ENCODE results near the gene C20orf204. TPM values are rescaled to one million over a fixed set of nuclear protein-coding genes. Genes with fewer than 3 reads are reported as not detected.

The C20orf204 gene
- polyA plus RNA-seq, 1 donor from 2014 or later: 6.0 TPM

DNA sequence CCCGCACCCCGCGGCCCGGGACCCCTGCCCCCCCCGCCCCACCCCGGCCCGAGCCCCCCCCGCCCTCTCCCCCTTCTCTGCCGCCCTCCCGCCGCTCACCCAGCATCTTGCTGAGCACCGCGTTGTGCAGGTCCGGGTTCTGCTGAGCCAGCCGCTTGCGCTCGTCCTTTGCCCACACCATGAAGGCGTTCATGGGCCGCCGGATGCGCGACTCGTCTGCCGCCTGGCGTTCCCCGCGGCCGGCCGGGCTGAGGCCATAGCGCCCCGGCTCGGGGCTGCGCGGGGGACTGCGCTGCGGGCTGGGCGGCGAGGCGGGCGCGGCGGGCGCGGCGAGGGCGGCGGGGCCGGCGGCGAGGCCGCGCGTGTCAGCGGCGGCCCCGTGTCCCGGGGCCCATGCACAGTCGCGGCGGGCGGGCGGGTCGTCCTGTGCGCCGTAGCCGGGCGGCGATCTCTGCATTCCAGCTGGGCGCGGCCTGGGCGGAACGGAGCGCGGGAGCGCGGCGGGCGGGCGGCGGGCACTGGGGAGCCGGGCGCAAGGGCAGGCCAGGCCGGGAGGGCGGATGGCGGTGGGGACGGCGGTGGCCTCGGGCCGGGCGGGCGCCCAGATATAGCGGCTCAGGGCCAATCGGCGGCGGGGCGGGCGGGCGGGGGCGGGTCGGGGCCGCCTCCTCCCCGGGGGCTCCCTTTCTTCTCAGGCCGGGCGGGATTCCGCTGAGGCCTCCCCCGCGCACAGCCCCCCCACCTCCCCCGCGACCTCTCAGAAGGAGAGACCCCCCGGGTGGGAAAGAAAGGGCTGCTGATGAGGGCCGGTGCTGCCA, 13.3 kb downstream of the C20orf204 start, which contains the start of gene SOX18 (continued):
- no peak for TF ChIP-seq EP300 (conservative IDR thresholded peaks at IDR 0.05; ENCODE audit: poor library complexity, severe bottlenecking)
- TF ChIP-seq RAD21 (conservative IDR thresholded peaks at IDR 0.05): no peak
- no peak for TF ChIP-seq TAF1 (IDR thresholded peaks at IDR 0.05; ENCODE audit: low read depth)

DNA sequence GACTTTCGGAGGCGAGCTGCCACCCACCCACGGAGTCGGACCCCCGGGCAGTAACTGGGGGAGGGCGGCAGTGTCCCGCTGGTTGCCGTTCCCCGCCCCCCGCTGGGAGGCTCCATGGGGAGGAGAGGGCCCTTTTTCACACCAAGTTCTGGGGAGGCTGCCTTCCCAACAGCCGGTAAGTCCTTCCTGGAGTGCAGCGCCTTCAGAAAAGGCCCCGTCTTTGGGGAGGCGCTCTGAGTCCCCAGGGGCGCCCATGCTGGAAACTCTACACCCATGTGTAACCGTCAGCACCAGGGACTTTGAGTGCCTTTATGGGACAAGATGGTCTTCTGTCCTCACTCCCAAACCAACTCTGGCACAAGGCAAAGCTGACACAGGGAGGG, 13.9 kb downstream of the C20orf204 start:
- peaks cover 69% of the 10 kb centered on the region for H3K27me3 ChIP-seq (ENCODE audit: insufficient read depth, low read depth, low read length)

More for the DNA sequence above, 13.9 kb downstream of the C20orf204 start:
- Histone ChIP-seq H3K36me3 (ENCODE audit: insufficient read depth, low read length) (no peaks in the 10 kb centered on the region), H3K4me3 (ENCODE audit: low read length) (peak overlapping the region; percentile 39), H3K4me2 (ENCODE audit: low read length) (no peak overlapping the region), H3K79me2 (replicated peaks; ENCODE audit: insufficient read depth, low read length) (no peaks in the 10 kb centered on the region), H2AFZ (ENCODE audit: low read depth, low read length) (no peak overlapping the region), H3K27ac (ENCODE audit: low read length) (no peak overlapping the region), H3K9me3 (ENCODE audit: low read length) (no peaks in the 10 kb centered on the region), H3K9me2 (ENCODE audit: insufficient read depth, low read length) (no peaks in the 10 kb centered on the region), H4K20me1 (ENCODE audit: insufficient read depth) (no peaks in the 10 kb centered on the region), H3F3A (ENCODE audit: insufficient read depth, low read length, poor library complexity, severe bottlenecking) (no peaks in the 10 kb centered on the region), H3K9ac (ENCODE audit: low read length) (no peak overlapping the region)
- TF ChIP-seq SMC3 (conservative IDR thresholded peaks at IDR 0.05; ENCODE audit: poor library complexity) (no peak), TAF1 (IDR thresholded peaks at IDR 0.05; ENCODE audit: low read depth) (no peak), MXI1 (conservative IDR thresholded peaks at IDR 0.05; ENCODE audit: poor library complexity, severe bottlenecking) (no peak), EZH2 (IDR thresholded peaks at IDR 0.05; ENCODE audit: borderline replicate concordance, insufficient read depth, low read length, poor library complexity, severe bottlenecking) (no peak), EP300 (conservative IDR thresholded peaks at IDR 0.05; ENCODE audit: poor library complexity, severe bottlenecking) (no peak), POLR2AphosphoS5 (IDR thresholded peaks at IDR 0.05) (no peak), CTCF (IDR thresholded peaks at IDR 0.05; ENCODE audit: poor library complexity, severe bottlenecking) (no peak), RAD21 (conservative IDR thresholded peaks at IDR 0.05) (no peak)
- TF ChIP-seq, protein P1, sequence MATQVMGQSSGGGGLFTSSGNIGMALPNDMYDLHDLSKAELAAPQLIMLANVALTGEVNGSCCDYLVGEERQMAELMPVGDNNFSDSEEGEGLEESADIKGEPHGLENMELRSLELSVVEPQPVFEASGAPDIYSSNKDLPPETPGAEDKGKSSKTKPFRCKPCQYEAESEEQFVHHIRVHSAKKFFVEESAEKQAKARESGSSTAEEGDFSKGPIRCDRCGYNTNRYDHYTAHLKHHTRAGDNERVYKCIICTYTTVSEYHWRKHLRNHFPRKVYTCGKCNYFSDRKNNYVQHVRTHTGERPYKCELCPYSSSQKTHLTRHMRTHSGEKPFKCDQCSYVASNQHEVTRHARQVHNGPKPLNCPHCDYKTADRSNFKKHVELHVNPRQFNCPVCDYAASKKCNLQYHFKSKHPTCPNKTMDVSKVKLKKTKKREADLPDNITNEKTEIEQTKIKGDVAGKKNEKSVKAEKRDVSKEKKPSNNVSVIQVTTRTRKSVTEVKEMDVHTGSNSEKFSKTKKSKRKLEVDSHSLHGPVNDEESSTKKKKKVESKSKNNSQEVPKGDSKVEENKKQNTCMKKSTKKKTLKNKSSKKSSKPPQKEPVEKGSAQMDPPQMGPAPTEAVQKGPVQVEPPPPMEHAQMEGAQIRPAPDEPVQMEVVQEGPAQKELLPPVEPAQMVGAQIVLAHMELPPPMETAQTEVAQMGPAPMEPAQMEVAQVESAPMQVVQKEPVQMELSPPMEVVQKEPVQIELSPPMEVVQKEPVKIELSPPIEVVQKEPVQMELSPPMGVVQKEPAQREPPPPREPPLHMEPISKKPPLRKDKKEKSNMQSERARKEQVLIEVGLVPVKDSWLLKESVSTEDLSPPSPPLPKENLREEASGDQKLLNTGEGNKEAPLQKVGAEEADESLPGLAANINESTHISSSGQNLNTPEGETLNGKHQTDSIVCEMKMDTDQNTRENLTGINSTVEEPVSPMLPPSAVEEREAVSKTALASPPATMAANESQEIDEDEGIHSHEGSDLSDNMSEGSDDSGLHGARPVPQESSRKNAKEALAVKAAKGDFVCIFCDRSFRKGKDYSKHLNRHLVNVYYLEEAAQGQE (IDR thresholded peaks at IDR 0.05; ENCODE audit: borderline replicate concordance): no peak

Measured in neural cell (in vitro differentiated cells).